IPS-11a (cell line): ENCODE measurements around the gene PDYN.

Experiments
- H3K4me3 ChIP-seq: one replicate; pipeline ENCODE4 v1.5.1; 2013; ENCODE audit warnings: low read depth, low read length, control low read depth

Gene PDYN

GRCh38 chr20:1935696-1936366 is 58.0 kb downstream of the PDYN start:
- H3K4me3 ChIP-seq, result no peak overlapping the region

GRCh38 chr20:1934721-1935573 is 58.9 kb downstream of the PDYN start:
- H3K4me3 ChIP-seq, result no peak overlapping the region

- H3K4me3 ChIP-seq, result no peak overlapping the region
These were observed 59.7 kb downstream of the PDYN start for GRCh38 chr20:1934156-1934555.

- no peak overlapping the region for H3K4me3 ChIP-seq
These were observed 60.4 kb downstream of the PDYN start for GRCh38 chr20:1933465-1933870.

- no peak overlapping the region for H3K4me3 ChIP-seq
These were observed 60.9 kb downstream of the PDYN start for GRCh38 chr20:1932971-1933370.

GRCh38 chr20:1931830-1932229 is 62.0 kb downstream of the PDYN start:
- no peak overlapping the region for H3K4me3 ChIP-seq

- no peak overlapping the region for H3K4me3 ChIP-seq
These were observed 63.7 kb downstream of the PDYN start for GRCh38 chr20:1930165-1930564.

- no peak overlapping the region for H3K4me3 ChIP-seq
These were observed 64.4 kb downstream of the PDYN start for GRCh38 chr20:1929460-1929859.

GRCh38 chr20:1928782-1929181 is 65.1 kb downstream of the PDYN start:
- no peak overlapping the region for H3K4me3 ChIP-seq
